ENCODE data around the gene MARCHF4. TPM values are rescaled to one million over a fixed set of nuclear protein-coding genes. Genes with fewer than 3 reads are reported as not detected.

The MARCHF4 gene
- total RNA-seq, 2 experiments from 2014 or later, result not detected

- Mint-ChIP-seq H3K9me3 (no peaks in the 10 kb centered on the region), H3K27me3 (peaks cover 34% of the 10 kb centered on the region), H3K27ac (no peak overlapping the region), H3K4me1 (ENCODE audit: low read depth) (peaks cover 3% of the 10 kb centered on the region), H3K36me3 (ENCODE audit: low read depth) (no peaks in the 10 kb centered on the region), H3K4me3 (no peak overlapping the region)
- H3K36me3 ChIP-seq (ENCODE audit: insufficient read depth, low read length), result no peaks in the 10 kb centered on the region
- no peak for TF ChIP-seq CTCF (IDR thresholded peaks at IDR 0.05)
- DNase-seq (no peak), ATAC-seq (ENCODE audit: poor library complexity) (no peak)
- no peak overlapping the region for H3K4me3 ChIP-seq (ENCODE audit: low read length)
- H3K27me3 ChIP-seq (ENCODE audit: control insufficient read depth in 1 of 2, insufficient read depth in 2 of 2, low read length in 2 of 2), result peaks cover 10 to 21% of the 10 kb centered on the region in 2 experiments
- intact Hi-C loops (cut with DNase I, micrococcal nuclease), result no loop called here
- ChIA-PET CTCF (no interaction called here), POLR2A (interaction anchor here (1.2 kb wide), 1 partner anchor 12 kb away, joined by 4 read pairs; no protein-coding TSS in a partner anchor)
- H3K9me3 ChIP-seq (ENCODE audit: control insufficient read depth in 1 of 2, insufficient read depth in 1 of 2, low read length in 2 of 2), result peaks cover 0 to 8% of the 10 kb centered on the region in 2 experiments
- H3K4me1 ChIP-seq (ENCODE audit: insufficient read depth, low read length), result no peaks in the 10 kb centered on the region
- H3K27ac ChIP-seq (ENCODE audit: low read depth in 1 of 2, low read length in 2 of 2), result no peak overlapping the region
Measured at GRCh38 chr2:216365518-216365917, 6.8 kb downstream of the MARCHF4 start.

- no peaks in the 10 kb centered on the region for H3K27me3 ChIP-seq (ENCODE audit: control insufficient read depth in 1 of 2, insufficient read depth in 2 of 2, low read length in 2 of 2)
Measured at GRCh38 chr2:216363221-216363620, 9.1 kb downstream of the MARCHF4 start.

GRCh38 chr2:216362730-216363129 lies 9.6 kb downstream of the MARCHF4 start:
- intact Hi-C loops (cut with DNase I, micrococcal nuclease), result no loop called here
- H3K27ac ChIP-seq (ENCODE audit: low read depth in 1 of 2, low read length in 2 of 2), result no peak overlapping the region
- CTCF ChIA-PET, result no interaction called here

More at GRCh38 chr2:216363221-216363620, 9.1 kb downstream of the MARCHF4 start:
- DNase-seq (no peak), ATAC-seq (ENCODE audit: poor library complexity) (no peak)
- no peak for TF ChIP-seq CTCF (IDR thresholded peaks at IDR 0.05)
- peaks cover 4% of the 10 kb centered on the region for H3K4me1 Mint-ChIP-seq (ENCODE audit: low read depth)
- H3K36me3 ChIP-seq (ENCODE audit: insufficient read depth, low read length), result no peaks in the 10 kb centered on the region
- H3K9me3 Mint-ChIP-seq, result no peaks in the 10 kb centered on the region
- H3K27ac Mint-ChIP-seq, result no peak overlapping the region
- H3K27ac ChIP-seq (ENCODE audit: low read depth in 1 of 2, low read length in 2 of 2), result no peak overlapping the region
- CTCF ChIA-PET, result no interaction called here
- intact Hi-C loops (cut with DNase I, micrococcal nuclease), result no loop called here
- H3K4me3 Mint-ChIP-seq, result no peak overlapping the region
- no peaks in the 10 kb centered on the region for H3K36me3 Mint-ChIP-seq (ENCODE audit: low read depth)
- peaks cover 14% of the 10 kb centered on the region for H3K27me3 Mint-ChIP-seq
- H3K4me3 ChIP-seq (ENCODE audit: low read length), result no peak overlapping the region
- H3K9me3 ChIP-seq (ENCODE audit: control insufficient read depth in 1 of 2, insufficient read depth in 1 of 2, low read length in 2 of 2), result no peaks in the 10 kb centered on the region
- no peaks in the 10 kb centered on the region for H3K4me1 ChIP-seq (ENCODE audit: insufficient read depth, low read length)
- POLR2A ChIA-PET, result no interaction called here

More at GRCh38 chr2:216362730-216363129, 9.6 kb downstream of the MARCHF4 start:
- no peaks in the 10 kb centered on the region for H3K36me3 ChIP-seq (ENCODE audit: insufficient read depth, low read length)
- no peaks in the 10 kb centered on the region for H3K9me3 Mint-ChIP-seq
- ATAC-seq (ENCODE audit: poor library complexity) (no peak), DNase-seq (no peak)
- TF ChIP-seq CTCF (IDR thresholded peaks at IDR 0.05), result no peak
- no peaks in the 10 kb centered on the region for H3K36me3 Mint-ChIP-seq (ENCODE audit: low read depth)
- H3K27ac Mint-ChIP-seq, result no peak overlapping the region
- no peaks in the 10 kb centered on the region for H3K27me3 ChIP-seq (ENCODE audit: control insufficient read depth in 1 of 2, insufficient read depth in 2 of 2, low read length in 2 of 2)
- peaks cover 11% of the 10 kb centered on the region for H3K27me3 Mint-ChIP-seq
- POLR2A ChIA-PET, result no interaction called here
- H3K4me1 ChIP-seq (ENCODE audit: insufficient read depth, low read length), result no peaks in the 10 kb centered on the region
- no peak overlapping the region for H3K4me3 ChIP-seq (ENCODE audit: low read length)
- no peak overlapping the region for H3K4me3 Mint-ChIP-seq
- H3K9me3 ChIP-seq (ENCODE audit: control insufficient read depth in 1 of 2, insufficient read depth in 1 of 2, low read length in 2 of 2), result no peaks in the 10 kb centered on the region
- peaks cover 4% of the 10 kb centered on the region for H3K4me1 Mint-ChIP-seq (ENCODE audit: low read depth)

All from CD4-positive, alpha-beta T cell (primary cell).